ENCODE data around the gene CHCHD5.
A peak's percentile ranks its signal among the peaks of the same experiment; 100 is the strongest.

Gene CHCHD5

DNA sequence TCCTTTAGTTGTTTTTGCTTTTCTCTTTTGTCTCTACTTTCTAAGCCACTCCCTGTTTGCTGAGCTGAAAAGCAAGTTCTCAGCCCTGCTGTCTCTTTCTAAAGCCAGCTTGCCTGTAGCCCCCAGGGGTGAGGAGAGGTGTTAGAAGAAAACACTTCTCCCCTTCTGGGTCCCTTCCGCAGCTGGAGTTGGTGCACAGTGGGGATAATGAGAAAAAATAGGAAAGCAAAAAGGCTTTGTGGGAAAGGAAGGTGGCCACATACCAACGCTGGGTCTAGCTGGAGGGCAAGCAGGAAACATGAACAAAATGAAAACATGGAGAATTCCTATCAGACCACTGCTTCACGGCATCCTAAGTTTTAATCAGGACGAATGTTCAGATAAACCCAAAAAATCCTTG is 45.9 kb downstream of the CHCHD5 start:
- DNase-seq (ENCODE audit: insufficient read length, low spot score) (no peak), FAIRE-seq (no peak)
- TF ChIP-seq POLR2AphosphoS5 (IDR thresholded peaks at IDR 0.05; ENCODE audit: low read depth, low read length) (no peak), TAF1 (IDR thresholded peaks at IDR 0.05; ENCODE audit: low read depth, low read length) (no peak), POLR2A (IDR thresholded peaks at IDR 0.05; ENCODE audit: low read depth, low read length) (no peak)

DNA sequence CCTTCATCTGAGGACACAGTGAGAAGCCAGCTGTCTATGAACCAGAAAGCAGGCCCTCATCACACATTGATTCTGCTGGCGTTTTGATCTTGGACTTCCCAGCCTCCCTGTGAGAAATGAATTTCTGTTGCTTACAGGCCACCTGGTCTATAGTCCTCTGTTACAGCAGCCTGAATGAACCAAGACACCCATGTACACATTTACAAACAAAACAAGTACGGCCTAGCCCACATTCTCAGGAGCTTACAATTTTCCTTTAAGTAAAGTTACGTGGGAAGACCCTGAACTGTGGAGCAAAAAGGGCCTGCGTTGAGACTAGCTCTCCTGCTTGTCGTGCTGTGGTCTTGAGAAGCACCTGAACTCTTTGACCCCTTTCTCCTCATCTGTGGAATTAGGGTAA is 49.3 kb downstream of the CHCHD5 start:
- TF ChIP-seq POU2F2 (IDR thresholded peaks at IDR 0.05; ENCODE audit: low read depth, low read length) (no peak), POLR2A (IDR thresholded peaks at IDR 0.05; ENCODE audit: low read depth, low read length) (no peak), PAX5 (IDR thresholded peaks at IDR 0.05; ENCODE audit: insufficient read depth, low read length, severe bottlenecking) (no peak), SPI1 (IDR thresholded peaks at IDR 0.05; ENCODE audit: low read depth, low read length) (no peak), TAF1 (IDR thresholded peaks at IDR 0.05; ENCODE audit: low read depth, low read length) (no peak), POLR2AphosphoS5 (IDR thresholded peaks at IDR 0.05; ENCODE audit: low read depth, low read length) (no peak)
- DNase-seq (ENCODE audit: insufficient read length, low spot score), result no peak
- no peak for FAIRE-seq

DNA sequence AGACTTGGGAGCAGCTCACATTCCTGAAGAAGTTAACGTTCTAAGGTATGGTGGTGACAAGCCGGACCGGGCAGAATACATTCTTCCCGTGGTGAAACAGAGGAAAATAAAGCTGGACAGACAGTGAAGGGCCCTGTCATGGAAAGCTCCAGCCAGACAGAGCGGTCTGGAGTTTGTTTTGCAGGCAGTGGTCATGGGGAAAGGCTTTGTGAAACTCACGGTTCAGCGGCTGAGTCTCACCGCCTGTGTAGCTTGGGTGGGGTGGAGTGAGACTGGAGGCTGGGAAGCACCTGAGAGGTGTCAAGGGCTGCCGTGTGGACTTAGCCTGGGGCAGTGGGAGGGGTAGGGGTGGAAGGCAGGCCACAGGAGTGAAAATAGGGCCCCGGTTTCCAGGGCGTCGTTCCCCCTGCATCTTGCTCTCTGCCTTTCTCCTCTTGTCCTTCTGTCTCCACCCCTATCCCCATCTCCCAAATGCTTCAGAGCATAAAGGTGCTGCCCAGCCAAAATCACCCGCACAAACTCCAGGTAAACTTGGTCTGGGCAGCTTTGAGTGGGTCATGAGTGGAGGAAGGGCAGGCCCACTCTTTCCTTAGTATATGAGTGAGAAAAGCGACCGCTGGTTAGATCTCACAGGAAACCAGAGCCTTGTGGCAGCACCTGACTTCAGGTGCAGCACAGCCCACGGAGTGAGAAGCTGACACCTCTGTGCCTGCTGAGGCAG is 49.9 kb downstream of the CHCHD5 start:
- no peak for TF ChIP-seq PAX5 (IDR thresholded peaks at IDR 0.05; ENCODE audit: insufficient read depth, low read length, severe bottlenecking)
- TF ChIP-seq TAF1 (IDR thresholded peaks at IDR 0.05; ENCODE audit: low read depth, low read length), result no peak
- FAIRE-seq (no peak), DNase-seq (ENCODE audit: insufficient read length, low spot score) (no peak)

DNA sequence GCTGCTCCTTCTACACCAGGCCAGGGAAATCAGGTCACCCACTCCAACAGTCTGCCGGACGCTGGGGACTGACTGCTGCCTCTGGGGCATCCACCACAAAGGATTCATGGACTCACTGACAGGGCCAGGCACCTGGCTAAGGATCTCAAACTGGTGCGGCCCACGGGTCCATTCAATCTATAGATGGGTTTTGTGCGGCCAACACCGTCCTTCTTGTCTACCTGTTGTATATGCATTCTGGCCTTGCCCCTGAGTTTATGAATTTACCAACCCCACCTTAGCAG is 50.4 kb downstream of the CHCHD5 start:
- DNase-seq (ENCODE audit: insufficient read length, low spot score) (no peak), FAIRE-seq (no peak)
- TF ChIP-seq TAF1 (IDR thresholded peaks at IDR 0.05; ENCODE audit: low read depth, low read length), result no peak
- TF ChIP-seq POLR2A (IDR thresholded peaks at IDR 0.05; ENCODE audit: low read depth, low read length), result no peak
- no peak for TF ChIP-seq POU2F2 (IDR thresholded peaks at IDR 0.05; ENCODE audit: low read depth, low read length)
- no peak for TF ChIP-seq SPI1 (IDR thresholded peaks at IDR 0.05; ENCODE audit: low read depth, low read length)
- no peak for TF ChIP-seq POLR2AphosphoS5 (IDR thresholded peaks at IDR 0.05; ENCODE audit: low read depth, low read length)
- TF ChIP-seq PAX5 (IDR thresholded peaks at IDR 0.05; ENCODE audit: insufficient read depth, low read length, severe bottlenecking), result no peak

DNA sequence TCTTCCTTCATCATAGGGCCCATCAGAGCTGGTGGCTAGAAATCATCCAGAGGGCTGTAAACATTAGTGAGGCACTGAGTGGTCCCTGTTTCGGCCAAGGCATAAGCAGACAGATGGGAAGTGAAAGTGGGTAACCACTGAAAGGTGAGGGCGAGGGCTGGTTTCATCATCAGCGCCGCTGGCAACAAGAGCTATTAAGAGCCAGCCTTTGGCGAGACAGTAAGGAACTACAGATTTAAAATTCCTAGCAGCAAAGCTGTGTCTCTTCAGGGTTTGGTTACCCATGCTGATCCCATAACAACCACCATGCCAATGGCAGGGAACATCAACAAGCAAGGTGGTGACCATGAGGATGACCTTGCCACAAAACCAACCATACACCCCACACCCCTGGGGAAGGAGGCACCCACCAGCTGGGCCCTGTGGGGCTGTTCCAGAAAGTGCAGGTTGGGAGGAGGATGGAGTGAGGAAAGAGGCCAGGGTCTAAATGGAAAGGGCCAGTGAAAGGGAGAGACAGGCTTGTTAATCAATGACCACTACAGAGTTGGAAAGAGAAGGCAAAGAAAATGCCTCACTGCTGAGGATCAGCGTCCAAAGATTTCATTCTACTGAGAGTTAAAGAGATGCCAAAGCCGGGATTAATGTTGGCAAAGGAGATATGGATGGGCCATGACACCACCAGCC is 52.3 kb downstream of the CHCHD5 start:
- no peak for TF ChIP-seq POLR2A (IDR thresholded peaks at IDR 0.05; ENCODE audit: low read depth, low read length)
- TF ChIP-seq SPI1 (IDR thresholded peaks at IDR 0.05; ENCODE audit: low read depth, low read length), result peak; percentile 93
- no peak for DNase-seq (ENCODE audit: insufficient read length, low spot score)
- peak; percentile 85 for FAIRE-seq

DNA sequence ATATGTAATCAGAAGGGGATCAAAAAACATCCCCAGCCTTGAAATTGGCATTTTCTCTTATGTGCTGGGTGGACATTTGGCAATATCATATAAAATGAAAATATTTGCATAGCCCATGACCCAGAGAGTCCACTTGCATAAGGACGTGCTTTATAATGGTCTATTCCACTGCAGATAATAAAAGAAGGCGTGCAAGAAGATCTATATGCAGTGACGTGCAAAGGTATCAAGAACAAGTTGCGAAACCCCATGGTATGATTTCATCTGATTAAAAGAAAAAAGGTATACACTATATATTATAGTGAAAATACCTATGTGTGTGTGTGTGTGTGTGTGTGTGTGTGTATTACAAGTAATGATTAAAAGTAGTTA is 52.9 kb downstream of the CHCHD5 start:
- DNase-seq (ENCODE audit: insufficient read length, low spot score), result no peak
- TF ChIP-seq POLR2A (IDR thresholded peaks at IDR 0.05; ENCODE audit: low read depth, low read length) (no peak), POLR2AphosphoS5 (IDR thresholded peaks at IDR 0.05; ENCODE audit: low read depth, low read length) (no peak), PAX5 (IDR thresholded peaks at IDR 0.05; ENCODE audit: insufficient read depth, low read length, severe bottlenecking) (no peak), TAF1 (IDR thresholded peaks at IDR 0.05; ENCODE audit: low read depth, low read length) (no peak), SPI1 (IDR thresholded peaks at IDR 0.05; ENCODE audit: low read depth, low read length) (no peak), POU2F2 (IDR thresholded peaks at IDR 0.05; ENCODE audit: low read depth, low read length) (no peak)
- no peak for FAIRE-seq

Data from GM12891 (cell line).